Activated CD4-positive, CD25-positive, alpha-beta regulatory T cell treated with anti-CD3 and anti-CD28 coated beads, Interleukin-2, amount 50 U/mL, for 16 hours (primary cell): Measurements from ENCODE around the gene PGA5.
"Not testable (repeated sequence)": the region's sequence is repeated elsewhere in the genome, so short reads cannot be mapped to it uniquely, and the experiment has no call there.

Experiments used
- DNase-seq: peaks from one replicate; pipeline ENCODE4 v3.0.0-alpha.2; 2020; ENCODE audit warnings: low read depth, low spot score

Gene PGA5

GRCh38 chr11:61240875-61241274 lies at the start of gene PGA5:
TSS of gene PGA5 (plus strand) at chr11:61241175. CDS start at chr11:61241227, 52 bp downstream.
- DNase-seq, result not testable (repeated sequence)

GRCh38 chr11:61193596-61193995 lies 47.4 kb upstream of the PGA5 start:
- DNase-seq, result no peak

DNA sequence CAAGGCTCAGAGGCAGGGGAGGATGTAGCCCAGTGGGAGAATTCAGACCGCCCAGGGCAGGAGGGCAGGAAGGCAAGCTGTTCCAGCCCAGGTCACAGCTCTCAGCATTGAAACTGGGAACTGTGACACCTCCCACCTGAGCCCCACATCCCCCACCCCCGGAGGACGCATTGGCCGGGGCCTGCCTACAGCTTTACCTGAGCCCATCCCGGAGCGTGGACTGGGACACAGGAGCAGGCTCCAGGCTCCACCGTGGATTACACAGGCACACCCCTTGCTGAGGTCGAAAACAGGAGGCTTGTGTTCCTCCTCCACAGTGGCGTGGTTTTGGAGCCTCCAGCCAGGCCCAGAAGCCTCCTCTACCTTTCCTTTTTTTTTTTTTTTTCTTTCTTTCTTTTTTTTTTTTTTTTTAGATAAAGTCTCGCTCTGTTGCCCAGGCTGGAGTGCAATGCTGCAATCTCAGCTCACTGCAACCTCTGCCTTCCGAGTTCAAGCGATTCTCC lies 46.8 kb upstream of the PGA5 start:
- no peak for DNase-seq

- no peak for DNase-seq
These were observed 45.8 kb upstream of the PGA5 start for GRCh38 chr11:61194981-61195695.

DNA sequence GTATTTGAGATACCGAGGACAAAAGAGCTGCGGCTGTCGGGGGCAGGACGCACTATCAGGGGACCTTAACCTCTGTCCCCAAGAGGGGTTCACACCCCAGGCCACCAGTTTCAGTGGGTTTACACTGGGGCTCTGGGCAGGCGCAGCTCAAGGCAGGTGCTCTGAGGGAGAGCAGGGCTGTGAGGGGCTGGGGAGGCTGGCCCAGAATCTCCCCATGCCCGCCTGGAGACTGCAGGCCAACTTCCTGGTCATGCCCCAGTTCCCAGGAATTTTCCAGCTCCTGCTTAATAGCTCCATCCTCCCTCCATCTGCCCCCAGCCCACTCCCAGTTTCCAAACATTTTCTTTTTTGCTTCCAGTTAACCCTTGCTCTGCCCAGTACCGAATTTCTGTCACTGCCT lies 45.3 kb upstream of the PGA5 start:
- no peak for DNase-seq

GRCh38 chr11:61198361-61198760 lies 42.6 kb upstream of the PGA5 start:
- no peak for DNase-seq

DNA sequence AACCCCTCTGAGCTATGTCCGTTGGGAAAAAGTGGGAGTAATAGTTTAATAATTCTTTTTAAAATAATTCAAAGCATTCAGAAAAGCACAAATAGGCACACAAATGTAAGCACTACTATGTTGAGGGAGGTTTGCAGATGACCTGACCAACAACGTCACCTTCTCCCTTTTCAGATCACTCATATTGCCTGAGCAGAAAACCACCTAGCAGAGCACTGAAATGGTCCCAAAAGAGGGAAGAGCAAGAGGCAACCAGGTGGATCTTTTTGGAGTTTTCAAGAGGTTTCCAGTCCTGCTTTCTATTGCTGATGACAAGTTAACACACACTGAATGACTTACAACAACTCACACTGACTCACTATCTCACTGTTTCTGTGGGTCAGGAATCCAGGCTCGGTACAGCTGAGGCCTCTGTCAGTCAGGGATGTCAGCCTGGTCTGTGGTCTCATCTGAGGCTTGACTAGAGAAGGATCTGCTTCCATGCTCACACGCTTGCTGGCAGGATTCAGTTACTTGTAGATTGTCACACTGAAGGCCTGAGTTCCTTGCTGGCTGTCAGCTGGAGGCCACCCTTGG lies 41.9 kb upstream of the PGA5 start:
- DNase-seq, result no peak

- no peak for DNase-seq
These were observed 39.5 kb upstream of the PGA5 start for GRCh38 chr11:61201476-61201875.

GRCh38 chr11:61202950-61203746 lies 37.8 kb upstream of the PGA5 start, which contains the start of gene PGA3:
TSS of gene PGA3 (plus strand) at chr11:61203515. CDS start at chr11:61203565, 50 bp downstream.
- DNase-seq, result not testable (repeated sequence)

- DNase-seq, result not testable (repeated sequence)
These were observed 37.1 kb upstream of the PGA5 start for GRCh38 chr11:61203873-61204272.

DNA sequence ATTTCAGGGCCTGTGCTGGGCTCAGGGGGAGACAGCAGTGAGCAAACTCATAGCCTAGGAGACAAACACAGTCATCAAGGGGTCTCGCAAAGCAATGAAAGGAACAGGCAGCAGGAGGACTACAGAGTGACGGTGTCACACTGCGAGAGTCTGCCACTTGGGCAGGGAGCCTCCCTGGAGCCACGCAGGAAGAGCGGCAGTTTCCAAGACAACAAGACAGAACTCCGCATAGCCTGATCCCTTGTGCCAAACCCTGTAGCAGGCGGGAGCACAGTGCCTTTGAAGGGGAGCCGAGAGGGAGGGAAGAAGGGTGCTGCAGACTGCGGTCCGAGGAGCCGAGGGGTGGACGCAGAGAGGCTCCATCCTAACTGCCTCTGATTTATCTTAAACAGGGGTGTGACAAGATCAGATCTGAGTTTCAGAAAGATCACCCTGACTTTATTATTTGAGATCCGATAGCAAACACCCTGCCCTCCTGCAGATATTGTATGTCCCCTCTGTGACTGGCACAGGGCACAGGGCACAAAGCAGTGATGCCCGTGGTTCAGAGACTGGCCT lies 36.4 kb upstream of the PGA5 start:
- DNase-seq, result not testable (repeated sequence)

DNA sequence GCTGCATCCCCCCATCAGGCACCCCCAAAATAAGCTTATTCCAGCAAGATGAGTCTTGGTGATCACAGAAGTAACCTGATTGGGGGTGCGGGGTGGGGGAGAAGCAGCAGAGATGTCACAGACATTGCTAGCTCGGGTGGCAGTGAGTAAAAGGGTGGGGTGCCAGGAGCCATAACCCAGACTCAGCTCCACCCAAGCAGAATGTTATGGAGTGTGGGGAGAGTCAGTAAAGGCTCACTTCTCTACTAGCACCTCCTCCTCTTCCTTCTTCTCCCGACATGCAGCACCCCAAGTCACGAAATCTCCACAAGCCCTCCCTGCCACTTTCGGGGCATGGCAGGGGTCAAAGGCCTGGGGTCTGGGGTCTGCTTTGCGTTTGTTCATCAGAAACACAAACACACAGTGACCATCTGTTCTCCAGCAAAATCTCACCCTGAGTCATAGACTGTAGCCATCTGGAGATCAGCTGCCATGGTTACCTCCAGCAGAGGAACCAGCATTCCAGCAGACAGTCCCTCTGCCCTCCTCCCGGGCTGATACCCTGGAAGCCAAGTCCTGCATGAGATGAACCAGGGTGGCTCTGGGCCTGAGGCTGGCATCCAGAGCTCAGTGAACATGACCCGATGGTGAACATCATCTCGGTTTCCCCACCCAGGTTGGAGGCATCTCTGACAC lies 33.2 kb upstream of the PGA5 start:
- DNase-seq, result not testable (repeated sequence)

DNA sequence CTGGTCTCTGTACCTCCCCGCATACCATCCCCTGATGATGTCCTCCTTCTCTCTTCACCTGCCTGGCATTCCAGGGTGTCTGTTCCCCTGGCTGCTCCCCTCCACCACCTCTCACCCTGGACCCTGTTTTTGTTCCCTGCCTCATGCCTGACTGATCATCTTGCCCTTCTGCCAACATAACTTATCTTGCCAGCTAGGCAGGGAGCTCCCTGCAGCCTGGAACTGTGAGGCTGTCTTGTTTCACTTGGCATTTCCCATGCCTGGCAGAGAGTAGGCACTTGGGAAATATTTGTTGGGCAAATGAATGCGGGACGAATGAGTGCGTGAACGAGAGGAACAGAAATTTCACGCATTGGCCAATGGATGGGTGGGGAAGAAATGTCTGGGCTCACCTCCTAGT lies 30.3 kb upstream of the PGA5 start:
- not testable (repeated sequence) for DNase-seq

DNA sequence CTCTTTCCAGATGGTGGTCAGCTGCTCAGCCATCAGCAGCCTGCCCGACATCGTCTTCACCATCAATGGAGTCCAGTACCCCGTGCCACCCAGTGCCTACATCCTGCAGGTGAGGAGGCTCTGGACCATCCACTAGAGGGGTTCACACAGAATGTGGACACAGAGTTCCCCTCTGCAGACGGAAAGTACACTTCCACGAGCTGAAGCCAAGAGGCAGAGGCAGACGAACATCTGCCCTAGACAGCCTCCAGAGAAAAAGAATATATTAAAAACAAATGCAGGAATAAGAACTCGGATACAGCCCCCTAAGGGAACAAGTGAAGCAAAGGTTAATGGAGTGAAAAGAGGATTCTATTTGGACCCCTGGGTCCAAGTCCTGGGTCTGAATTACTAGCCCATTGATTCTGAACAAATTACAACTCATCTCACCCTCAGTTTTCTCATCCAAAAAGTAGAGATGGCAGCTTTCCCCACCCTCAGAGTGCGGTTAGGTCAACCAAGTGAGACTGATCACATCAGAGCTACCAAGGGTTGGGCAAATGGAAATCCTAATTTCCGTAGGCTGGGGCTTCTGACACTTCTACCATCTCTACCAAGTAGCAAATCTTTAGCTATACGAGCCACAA lies 29.5 kb upstream of the PGA5 start:
- DNase-seq, result not testable (repeated sequence)

DNA sequence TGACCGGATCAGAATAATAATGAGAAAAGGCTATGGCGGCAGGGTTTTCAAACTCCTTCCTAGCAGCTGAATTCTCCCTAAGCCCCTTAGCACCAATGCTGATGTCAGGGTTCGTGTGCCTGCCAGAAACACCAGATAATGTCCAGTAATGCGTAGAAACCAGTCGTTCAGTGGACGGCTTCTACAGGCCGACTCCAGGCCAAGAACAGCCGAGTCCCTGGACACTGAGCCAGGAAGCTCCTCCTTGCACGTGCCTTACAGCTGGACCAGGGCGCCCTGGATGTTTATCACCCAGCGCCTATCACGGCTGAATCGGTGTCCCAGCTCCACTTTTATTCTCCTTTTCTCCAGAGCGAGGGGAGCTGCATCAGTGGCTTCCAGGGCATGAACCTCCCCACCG lies 28.8 kb upstream of the PGA5 start:
- DNase-seq, result not testable (repeated sequence)

DNA sequence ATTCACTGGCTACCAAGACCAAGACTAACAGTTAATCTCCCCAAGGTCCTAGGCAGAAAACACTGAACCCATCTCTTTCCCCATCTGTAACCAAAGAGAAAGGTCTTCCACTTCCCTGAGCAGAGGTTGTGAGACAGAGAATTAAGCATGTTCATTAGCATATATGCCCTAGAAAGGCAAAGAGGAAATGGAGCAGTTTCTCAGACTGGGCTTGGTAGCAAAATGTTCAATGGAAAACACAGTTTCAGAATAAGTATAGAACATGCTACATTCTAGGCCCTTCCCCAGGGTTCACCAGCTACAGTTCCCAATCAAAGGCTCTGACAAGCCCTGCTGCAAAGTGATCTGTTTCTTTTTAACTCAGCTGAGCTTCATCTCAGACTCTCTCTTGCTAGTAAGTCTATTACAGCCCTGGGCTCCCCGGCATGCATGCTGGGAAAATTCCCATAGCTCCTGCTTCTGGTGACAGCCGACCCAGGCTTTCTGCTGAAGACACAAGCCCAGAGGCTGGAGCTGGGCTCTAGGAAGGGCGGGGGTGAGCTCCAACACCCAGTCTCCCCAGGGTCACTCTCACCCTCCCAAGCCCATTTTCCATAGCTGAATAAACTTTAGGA lies 27.2 kb upstream of the PGA5 start:
- DNase-seq, result not testable (repeated sequence)

DNA sequence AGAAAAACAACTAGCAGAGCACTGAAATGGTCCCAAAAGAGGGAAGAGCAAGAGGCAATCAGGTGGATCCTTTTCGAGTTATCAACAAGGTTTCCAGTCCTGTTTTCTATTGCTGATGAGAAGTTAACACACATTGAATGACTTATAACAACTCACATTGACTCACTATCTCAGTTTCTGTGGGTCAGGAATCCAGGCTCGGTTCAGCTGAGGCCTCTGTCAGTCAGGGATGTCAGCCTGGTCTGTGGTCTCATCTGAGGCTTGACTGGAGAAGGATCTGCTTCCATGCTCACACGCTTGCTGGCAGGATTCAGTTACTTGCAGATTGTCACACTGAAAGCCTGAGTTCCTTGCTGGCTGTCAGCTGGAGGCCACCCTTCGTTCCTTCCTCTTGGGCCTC lies 22.7 kb upstream of the PGA5 start:
- not testable (repeated sequence) for DNase-seq

DNA sequence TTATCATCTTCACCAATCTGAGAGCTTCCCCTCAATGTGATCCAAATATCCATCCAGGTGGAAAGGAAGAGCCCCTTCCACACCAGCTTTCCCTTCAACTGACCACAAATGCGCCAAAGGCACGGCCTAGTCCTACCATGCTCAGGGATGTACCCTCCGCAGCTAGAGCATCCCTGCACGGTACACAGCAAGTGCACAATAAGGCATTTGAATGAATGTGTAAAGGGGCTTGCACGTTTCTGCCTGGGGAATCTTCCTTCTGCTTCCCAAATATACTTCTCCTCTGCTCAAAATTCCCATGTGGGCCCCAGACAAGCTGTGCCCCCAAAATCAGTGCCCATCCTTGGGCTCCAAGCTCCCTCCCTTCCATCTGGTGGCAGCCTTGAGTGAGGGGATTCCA lies 22.0 kb upstream of the PGA5 start:
- not testable (repeated sequence) for DNase-seq

- not testable (repeated sequence) for DNase-seq
These were observed 18.9 kb upstream of the PGA5 start, which contains the start of gene PGA4 for GRCh38 chr11:61222047-61222446. TSS of gene PGA4 (plus strand) at chr11:61222347. CDS start at chr11:61222401, 54 bp downstream.

DNA sequence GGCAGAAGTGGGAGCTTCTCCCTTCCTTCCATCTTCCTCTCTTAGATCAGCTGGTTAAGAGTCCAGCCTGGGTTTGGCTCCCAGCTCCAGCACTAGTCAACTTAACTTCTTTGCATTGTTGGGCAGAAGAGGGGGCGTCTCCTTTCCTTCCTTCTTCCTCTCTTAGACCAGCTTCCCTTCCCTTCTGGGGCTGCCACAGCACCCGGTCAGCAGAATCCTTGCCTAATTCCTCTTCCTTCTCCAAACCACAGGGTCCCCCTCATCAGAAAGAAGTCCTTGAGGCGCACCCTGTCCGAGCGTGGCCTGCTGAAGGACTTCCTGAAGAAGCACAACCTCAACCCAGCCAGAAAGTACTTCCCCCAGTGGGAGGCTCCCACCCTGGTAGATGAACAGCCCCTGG lies 18.3 kb upstream of the PGA5 start:
- DNase-seq, result not testable (repeated sequence)
